Uterus (tissue), 2 donors: ENCODE measurements around the gene TRPT1.

ENCODE experiments used
- CTCF ChIP-seq, 4 experiments: fragments of 200-600 bp in 2 of 4; fragments of 450-650 bp in 2 of 4; sonication (generic) in 2 of 4; IDR thresholded peaks; one replicate each; pipeline ENCODE4 v1.5.1; 2016 to 2019; ENCODE audit warnings: antibody characterized with exemption in 4 of 4, mild to moderate bottlenecking in 2 of 4, moderate library complexity in 1 of 4
- POLR2A ChIP-seq, 2 donors: fragments of 450-650 bp; IDR thresholded peaks; one replicate each; pipeline ENCODE4 v1.6.1; 2016; ENCODE audit warnings: antibody characterized with exemption in 2 of 2, mild to moderate bottlenecking in 1 of 2, moderate library complexity in 1 of 2

GRCh38 chr11:64204080-64204440 is 21.9 kb downstream of the TRPT1 start:
- TF ChIP-seq CTCF (IDR thresholded peaks at IDR 0.05) (no peak), POLR2A (IDR thresholded peaks at IDR 0.05) (no peak)
